K562 (cell line): ENCODE measurements around the gene CDK11A. TPM values are rescaled to one million over a fixed set of nuclear protein-coding genes. Genes with fewer than 3 reads are reported as not detected.
"Not testable (repeated sequence)": the region's sequence is repeated elsewhere in the genome, so short reads cannot be mapped to it uniquely, and the experiment has no call there.

Experiments used
- ATAC-seq: fragments of 200-7000 bp; cut with Tn5 transposase; 3 replicates; pipeline ENCODE4 v1.9.1; 2020; ENCODE audit warnings: moderate library complexity
- BruUV-seq: library from RNA; stranded (reverse); fragments of 400-500 nt; replicated peaks from 2 replicates; lab custom pipeline; 2021; lab: Mats Ljungman, UMichigan
- CTCF ChIA-PET: fragments of 300-600 bp; formaldehyde crosslinking; extraction: SDS; loops from one replicate; lab custom pipeline; 2021; ENCODE audit warnings: low intra/inter-chr PET ratio; lab: Yijun Ruan, JAX
- POLR2A ChIA-PET: fragments of 300-600, 350-650 bp; sonication (Branson Sonifier 250); formaldehyde crosslinking; extraction: SDS; loops from one replicate; lab custom pipeline; 2021; ENCODE audit warnings: antibody characterized with exemption, inconsistent platforms; lab: Yijun Ruan, JAX
- DNase-seq, 4 experiments: peaks; one replicate each; pipeline versions ENCODE4 v3.0.0 to v3.0.0-alpha.2; 2011 to 2018; ENCODE audit warnings: low spot score in 3 of 4, mixed read lengths in 3 of 4; ENCODE audit errors: extremely low read depth in 1 of 4
- FAIRE-seq: peaks from 2 replicates; lab custom pipeline; 2011; peaks lifted over from hg19 to GRCh38; lab: Jason Lieb, UNC
- H2AFZ ChIP-seq: 2 replicates; pipeline ENCODE4 v1.6.0; 2011; ENCODE audit warnings: low read depth, low read length, control low read depth, inconsistent platforms
- H3K27ac ChIP-seq: fragments of 200-600 bp; 3 replicates; pipeline ENCODE4 v1.8.0; 2011; ENCODE audit warnings: low read depth, mild to moderate bottlenecking, control low read depth, inconsistent platforms, low read length, moderate library complexity, mixed read lengths; ENCODE audit errors: extremely low read depth
- H3K27me3 ChIP-seq, 2 experiments: fragments of 300-600 bp in 1 of 2; 2 replicates in 1 of 2; 3 replicates in 1 of 2; pipeline versions ENCODE4 v1.6.0 to v1.8.0; 2011; ENCODE audit warnings: inconsistent platforms in 2 of 2, low read length in 2 of 2, mild to moderate bottlenecking in 1 of 2, mixed read lengths in 1 of 2, moderate library complexity in 1 of 2; ENCODE audit not compliant: control insufficient read depth in 2 of 2, insufficient read depth in 2 of 2
- H3K36me3 ChIP-seq: fragments of 300-600 bp; 3 replicates; pipeline ENCODE4 v1.8.0; 2011; ENCODE audit warnings: mild to moderate bottlenecking, low read length, inconsistent platforms; ENCODE audit not compliant: control insufficient read depth, insufficient read depth
- H3K4me1 ChIP-seq, 2 experiments: fragments of 200-600 bp in 1 of 2; replicated peaks in 1 of 2; 2 replicates in 1 of 2; 3 replicates in 1 of 2; pipeline versions ENCODE4 v1.5.1 to v1.8.0; 2011; ENCODE audit warnings: inconsistent platforms in 2 of 2, low read length in 2 of 2, mild to moderate bottlenecking in 1 of 2, mixed read lengths in 1 of 2, moderate library complexity in 1 of 2; ENCODE audit not compliant: control insufficient read depth in 2 of 2, insufficient read depth in 2 of 2
- H3K4me2 ChIP-seq: 2 replicates; pipeline ENCODE4 v1.6.1; 2011; ENCODE audit warnings: low read length, control low read depth, inconsistent platforms, mixed read lengths; ENCODE audit not compliant: insufficient read depth
- H3K4me3 ChIP-seq: fragments of 200-600 bp; sonication (generic), shearing (Covaris generic); 2 replicates; pipeline ENCODE4 v1.5.1; 2016; ENCODE audit warnings: control low read depth, inconsistent platforms
- H3K79me2 ChIP-seq: fragments of 200-600 bp; 3 replicates; pipeline ENCODE4 v1.8.0; 2011; ENCODE audit warnings: low read length, inconsistent platforms; ENCODE audit not compliant: control insufficient read depth, insufficient read depth
- H3K9ac ChIP-seq, 2 experiments: 2 replicates each; pipeline versions ENCODE4 v1.6.0 to v1.6.1; 2011; ENCODE audit warnings: low read depth in 2 of 2, low read length in 2 of 2, control low read depth in 1 of 2, inconsistent platforms in 1 of 2, mild to moderate bottlenecking in 1 of 2, mixed read lengths in 1 of 2; ENCODE audit not compliant: insufficient read depth in 1 of 2
- H3K9me1 ChIP-seq: one replicate; pipeline ENCODE4 v1.6.0; 2011; ENCODE audit warnings: inconsistent platforms, mild to moderate bottlenecking, low read length, moderate library complexity; ENCODE audit not compliant: control insufficient read depth, insufficient read depth
- H3K9me3 ChIP-seq: replicated peaks from 2 replicates; pipeline ENCODE4 v1.5.1; 2011; ENCODE audit warnings: low read depth, low read length, inconsistent platforms; ENCODE audit not compliant: control insufficient read depth, insufficient read depth
- H4K20me1 ChIP-seq: replicated peaks from 2 replicates; pipeline ENCODE4 v1.6.1; 2011; ENCODE audit warnings: low read length, inconsistent platforms, mixed read lengths; ENCODE audit not compliant: control insufficient read depth, insufficient read depth
- C11orf30 ChIP-seq: fragments of 450-650 bp; IDR thresholded peaks from 2 replicates; pipeline ENCODE4 v1.6.1; 2016; ENCODE audit warnings: low read depth, mild to moderate bottlenecking
- GATAD2B ChIP-seq: fragments of 450-650 bp; IDR thresholded peaks from 2 replicates; pipeline ENCODE4 v1.6.1; 2017; ENCODE audit warnings: mild to moderate bottlenecking, borderline replicate concordance
- HDAC8 ChIP-seq: fragments of 450-650 bp; IDR thresholded peaks from 2 replicates; pipeline ENCODE4 v1.6.1; 2016; ENCODE audit warnings: mild to moderate bottlenecking, missing genetic modification characterization, moderate library complexity, missing compliant biosample characterization
- HIVEP1 ChIP-seq: fragments of 250-450 bp; sonication (Bioruptor Pico); IDR thresholded peaks from 2 replicates; pipeline ENCODE4 v1.4.0; 2020; ENCODE audit warnings: mild to moderate bottlenecking
- KLF10 ChIP-seq: fragments of 250-450 bp; sonication (Bioruptor Pico); IDR thresholded peaks from 2 replicates; pipeline ENCODE4 v1.6.1; 2021; ENCODE audit warnings: matching md5 sums
- MED1 ChIP-seq: sonication (generic); formaldehyde crosslinking; IDR thresholded peaks from 2 replicates; pipeline ENCODE4 v1.8.1; 2023; ENCODE audit warnings: missing genetic modification reagents, borderline replicate concordance
- NFYB ChIP-seq: IDR thresholded peaks from 2 replicates; pipeline ENCODE4 v1.6.1; 2011; ENCODE audit warnings: mild to moderate bottlenecking, moderate library complexity; ENCODE audit not compliant: insufficient read length; ENCODE audit errors: extremely low read depth
- PURB ChIP-seq: sonication (generic); formaldehyde crosslinking; IDR thresholded peaks from 2 replicates; pipeline ENCODE4 v1.9.0; 2021; ENCODE audit warnings: low read depth, mild to moderate bottlenecking, missing genetic modification reagents
- RBFOX2 ChIP-seq: fragments of 200-400 bp; formaldehyde crosslinking; IDR thresholded peaks from 2 replicates; pipeline ENCODE4 v1.6.1; 2017; ENCODE audit warnings: low read depth, mild to moderate bottlenecking, low read length, moderate library complexity
- RBM14 ChIP-seq: fragments of 200-400 bp; formaldehyde crosslinking; IDR thresholded peaks from 2 replicates; pipeline ENCODE4 v1.6.1; 2018; ENCODE audit warnings: low read depth, mild to moderate bottlenecking, low read length, moderate library complexity, borderline replicate concordance; ENCODE audit not compliant: insufficient read depth
- RUNX1 ChIP-seq: sonication (generic); IDR thresholded peaks from 2 replicates; pipeline ENCODE4 v1.6.1; 2016; ENCODE audit warnings: antibody characterized with exemption, low read depth
- ZNF830 ChIP-seq: fragments of 250-450 bp; sonication (Bioruptor Pico); IDR thresholded peaks from 2 replicates; pipeline ENCODE4 v1.5.0; 2021; ENCODE audit warnings: mild to moderate bottlenecking
- WGBS: fragments of 100-300 bp; shearing (Covaris generic); methylation state at CpG from one replicate; pipeline ENCODE4 v1.1.6; 2016; ENCODE audit warnings: low coverage, mixed read lengths; ENCODE audit not compliant: insufficient coverage; ENCODE audit errors: missing lambda C conversion rate; 5-methylcytosine and 5-hydroxymethylcytosine counted together
- in situ Hi-C: fragments of 300-500 bp; cut with MboI; formaldehyde crosslinking; loops from 4 replicates; pipeline ENCODE4 v1.15.0; 2018; ENCODE audit warnings: inconsistent platforms, mixed read lengths
- intact Hi-C: fragments of 100-400 bp; cut with micrococcal nuclease; formaldehyde crosslinking; loops from 2 replicates; pipeline ENCODE4 v1.14.2; 2022
- polyA plus RNA-seq, 8 experiments: library from polyadenylated mRNA; depleted of rRNA in 4 of 8; stranded (reverse) in 5 of 8; unstranded in 3 of 8; fragments of >200 nt; fragmentation: Nextera tagmentation in 2 of 8; fragmentation: Illumina TruSeq in 1 of 8; extraction: Ambion mirVana in 2 of 8; extraction: Trizol in 1 of 8; gene quantifications; 2 replicates each; pipeline versions ENCODE4 v1.2.1 to v1.2.3, GENCODE V29; 2011 to 2014; ENCODE audit warnings: inconsistent platforms in 1 of 8, missing spikeins in 1 of 8
- total RNA-seq, 7 experiments: library from RNA; depleted of rRNA in 6 of 7; stranded (reverse); fragments of >200 nt in 6 of 7; fragmentation: Illumina TruSeq in 2 of 7; extraction: Trizol in 2 of 7; gene quantifications; 2 replicates each; pipeline versions ENCODE4 v1.2.1 to v1.2.3, GENCODE V29; 2011 to 2021; ENCODE audit warnings: low replicate concordance in 1 of 7
- TF ChIP-seq, protein P1 (sequence below): sonication (generic); formaldehyde crosslinking; IDR thresholded peaks from 2 replicates; pipeline ENCODE4 v1.8.0; 2023; ENCODE audit warnings: mild to moderate bottlenecking, missing genetic modification reagents

The CDK11A gene
- total and polyA plus RNA-seq, 9 of the 15 experiments (the other 6 are each of a cell fraction or from before 2014, with no cell fraction given) = 4.5 to 71.0 (median 43.9) TPM

DNA sequence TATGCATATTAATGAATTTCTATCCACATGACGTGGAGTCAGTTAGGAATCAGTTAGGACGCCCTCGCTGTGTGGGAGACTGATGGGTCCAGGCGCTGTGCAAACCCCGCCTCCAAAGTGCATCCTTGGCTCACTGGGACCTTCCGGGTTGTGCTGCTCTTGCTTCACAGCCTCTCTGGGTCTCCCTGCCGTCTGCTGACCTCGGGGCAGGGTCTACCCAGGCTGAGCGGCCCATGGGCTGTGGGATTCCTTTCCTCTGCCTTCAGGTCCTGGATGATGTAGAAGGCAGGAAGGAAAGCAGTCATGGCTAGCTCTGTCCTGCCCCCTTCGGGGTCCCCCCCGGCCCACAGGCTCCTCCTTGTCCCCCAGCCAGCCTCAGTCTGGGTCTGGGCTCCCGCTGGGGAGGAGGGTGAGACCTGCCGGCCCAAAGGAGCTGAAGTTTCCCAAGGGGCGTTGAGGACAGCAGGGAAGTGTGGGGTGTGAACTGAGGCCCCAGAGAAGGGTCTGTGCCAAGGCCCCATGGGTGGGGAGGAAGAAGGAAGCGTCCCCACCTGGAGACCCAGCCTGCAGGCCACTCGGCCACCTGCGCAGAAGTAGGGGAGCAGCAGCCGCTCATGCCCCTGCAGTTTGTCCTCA is 24.6 kb upstream of the CDK11A start (continued):
- TF ChIP-seq C11orf30 = no peak
- TF ChIP-seq, protein P1, sequence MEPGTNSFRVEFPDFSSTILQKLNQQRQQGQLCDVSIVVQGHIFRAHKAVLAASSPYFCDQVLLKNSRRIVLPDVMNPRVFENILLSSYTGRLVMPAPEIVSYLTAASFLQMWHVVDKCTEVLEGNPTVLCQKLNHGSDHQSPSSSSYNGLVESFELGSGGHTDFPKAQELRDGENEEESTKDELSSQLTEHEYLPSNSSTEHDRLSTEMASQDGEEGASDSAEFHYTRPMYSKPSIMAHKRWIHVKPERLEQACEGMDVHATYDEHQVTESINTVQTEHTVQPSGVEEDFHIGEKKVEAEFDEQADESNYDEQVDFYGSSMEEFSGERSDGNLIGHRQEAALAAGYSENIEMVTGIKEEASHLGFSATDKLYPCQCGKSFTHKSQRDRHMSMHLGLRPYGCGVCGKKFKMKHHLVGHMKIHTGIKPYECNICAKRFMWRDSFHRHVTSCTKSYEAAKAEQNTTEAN (CRISPR knock-in tag) = no peak
- TF ChIP-seq RUNX1 = no peak
- peak; percentile 38; the same call in 1 of the 2 replicates for TF ChIP-seq RBFOX2
- TF ChIP-seq MED1 (CRISPR knock-in tag) = no peak
- TF ChIP-seq PURB (CRISPR knock-in tag) = no peak
- TF ChIP-seq ZNF830 (CRISPR knock-in tag) = no peak
- no peak for TF ChIP-seq GATAD2B
- TF ChIP-seq HIVEP1 (CRISPR knock-in tag) = no peak
- TF ChIP-seq NFYB = no peak
- no peak for TF ChIP-seq KLF10 (CRISPR knock-in tag)
- no peak for TF ChIP-seq HDAC8
- TF ChIP-seq RBM14 = no peak

DNA sequence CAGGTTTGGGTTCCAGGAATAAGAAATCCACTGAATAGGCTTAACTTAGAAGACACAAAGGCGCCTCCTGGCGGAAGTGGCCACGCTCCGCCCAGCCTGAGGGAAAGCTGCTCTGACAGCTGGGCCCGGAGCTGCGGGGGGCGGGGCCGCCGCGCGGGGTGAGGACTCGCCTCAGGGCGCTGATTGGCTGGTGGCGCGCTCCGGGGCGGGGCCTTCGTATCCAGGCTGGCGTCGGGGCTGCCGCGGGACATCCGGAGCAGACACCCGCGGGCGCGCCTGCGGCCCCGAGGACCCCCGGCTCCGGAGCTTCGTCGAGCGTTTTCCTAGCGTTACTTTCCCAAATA is 22.4 kb upstream of the CDK11A start:
- Histone ChIP-seq H3K4me1 (peaks cover 6 to 12% of the 10 kb centered on the region in 2 experiments; a peak in 3 of 5 replicates), H3K27ac (peak overlapping the region; percentile 91; the same call in 1 of the 3 replicates), H3K9ac (peak overlapping the region in 1 of 2 experiments; percentile 72; a peak in 1 of 4 replicates), H3K4me3 (peak overlapping the region; percentile 44)
- FAIRE-seq, H3K36me3 ChIP-seq, H3K27me3 ChIP-seq, H4K20me1 ChIP-seq, intact Hi-C loops, H3K9me3 ChIP-seq, H3K9me1 ChIP-seq, in situ Hi-C loops, POLR2A ChIA-PET, DNase-seq, CTCF ChIA-PET, BruUV-seq, H3K4me2 ChIP-seq, H2AFZ ChIP-seq, H3K79me2 ChIP-seq: not testable (repeated sequence)
- WGBS = no CpG with 5 or more reads among the region's 35 CpGs
- ATAC-seq = peak; percentile 92
